Stimulated activated CD8-positive, alpha-beta memory T cell treated with anti-CD3 and anti-CD28 coated beads, Interleukin-4, amount 100 ng/mL, for 4 hours (primary cell): ENCODE data around the gene UNC13C.
"Not testable (repeated sequence)": the region's sequence is repeated elsewhere in the genome, so short reads cannot be mapped to it uniquely, and the experiment has no call there.

ENCODE experiments used
- DNase-seq, 2 donors: peaks; one replicate each; pipeline ENCODE4 v3.0.0-alpha.2; 2020; ENCODE audit warnings: low read depth in 2 of 2, low spot score in 1 of 2

UNC13C gene

DNA sequence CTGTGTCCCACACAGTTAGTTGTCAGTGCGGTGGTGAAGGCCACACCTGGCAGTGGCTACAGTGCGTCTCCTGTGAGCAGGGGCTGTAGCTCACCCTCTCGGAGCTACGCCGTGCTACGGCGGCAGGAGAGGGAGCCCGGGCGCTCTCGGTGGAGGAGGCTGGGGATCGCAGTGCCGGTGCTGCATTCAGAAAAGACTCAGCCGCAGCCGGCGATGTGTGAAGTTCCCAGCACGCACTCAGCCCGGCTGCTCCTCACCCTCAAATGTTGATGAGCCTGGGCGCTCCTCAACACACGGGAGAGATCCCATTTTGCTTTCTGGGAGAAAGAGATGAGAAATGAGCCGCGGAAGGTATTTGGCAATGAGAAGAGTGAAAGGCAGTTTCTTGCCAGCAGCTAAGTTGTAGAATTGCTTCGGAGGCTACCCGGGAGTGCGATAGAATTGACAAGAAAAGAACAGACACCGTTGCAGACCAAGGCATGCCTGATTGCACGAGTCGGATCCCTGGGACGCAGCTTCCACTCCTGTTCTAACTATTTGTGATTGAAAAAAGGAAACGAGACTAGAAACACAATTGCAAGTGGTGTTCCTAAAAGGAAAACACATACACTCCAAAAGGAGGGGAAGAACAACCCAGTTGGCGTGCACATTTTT is at the start of gene UNC13C:
Gene UNC13C (plus strand): TSS at position 189 of the 654 bp plus-strand sequence. CDS start 34,463 bp downstream, outside the sequence.
- no peak for DNase-seq

DNA sequence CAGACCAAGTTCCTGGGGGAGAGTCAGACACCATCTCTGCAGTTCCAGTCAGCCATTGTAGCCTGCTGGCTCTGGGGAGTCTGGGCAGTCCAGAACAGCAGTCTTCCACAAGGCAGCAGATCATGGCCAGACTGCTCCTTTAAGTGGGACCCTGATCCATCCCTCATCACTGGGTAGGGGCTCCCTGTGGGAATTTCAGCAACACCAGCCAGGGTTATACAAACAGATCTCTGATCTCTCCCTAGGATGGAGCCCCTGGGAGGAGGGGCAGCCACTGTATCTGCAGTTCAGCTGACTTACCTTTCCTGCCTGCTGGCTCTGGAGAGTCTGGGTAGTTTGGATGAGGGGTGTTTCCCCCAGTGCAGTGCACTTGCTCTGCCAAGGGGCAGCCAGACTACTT is 42.1 kb upstream of the UNC13C start:
- no peak for DNase-seq

DNA sequence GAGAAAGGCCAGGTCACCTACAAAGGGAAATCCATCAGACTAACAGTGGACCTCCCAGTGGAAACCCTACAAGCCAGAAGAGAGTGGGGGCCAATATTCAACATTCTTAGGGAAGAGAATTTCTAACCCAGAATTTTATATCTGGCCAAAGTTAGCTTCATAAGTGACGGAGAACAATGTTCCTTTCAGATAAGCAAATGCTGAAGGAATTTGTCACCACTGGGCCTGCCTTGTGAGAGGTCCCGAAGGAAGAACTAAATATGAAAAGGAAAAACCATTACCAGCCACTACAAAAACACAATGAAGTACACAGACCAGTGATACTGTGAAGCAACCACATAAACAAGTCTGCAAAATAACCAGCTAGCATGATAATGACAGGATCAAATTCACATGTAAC is 40.6 kb upstream of the UNC13C start:
- DNase-seq = not testable (repeated sequence)

DNA sequence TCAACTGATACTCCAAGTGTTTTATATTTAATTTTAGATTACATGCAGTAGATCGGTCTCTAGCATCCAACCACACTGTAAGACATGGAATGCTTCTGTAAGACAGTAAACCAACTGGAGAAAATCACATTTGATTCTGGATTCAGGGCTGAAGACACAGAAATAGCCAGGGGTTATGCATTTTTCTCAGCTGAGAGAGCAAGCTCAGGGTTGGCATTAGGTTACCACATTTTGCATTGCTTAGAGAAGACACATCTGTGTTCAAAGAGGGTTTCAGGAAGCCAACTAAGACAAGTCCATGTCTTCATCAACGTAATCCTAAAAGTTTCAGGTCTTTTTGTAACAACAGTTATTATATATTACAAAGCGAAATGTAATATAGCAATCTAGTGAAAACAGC is 27.7 kb upstream of the UNC13C start:
- DNase-seq = no peak

DNA sequence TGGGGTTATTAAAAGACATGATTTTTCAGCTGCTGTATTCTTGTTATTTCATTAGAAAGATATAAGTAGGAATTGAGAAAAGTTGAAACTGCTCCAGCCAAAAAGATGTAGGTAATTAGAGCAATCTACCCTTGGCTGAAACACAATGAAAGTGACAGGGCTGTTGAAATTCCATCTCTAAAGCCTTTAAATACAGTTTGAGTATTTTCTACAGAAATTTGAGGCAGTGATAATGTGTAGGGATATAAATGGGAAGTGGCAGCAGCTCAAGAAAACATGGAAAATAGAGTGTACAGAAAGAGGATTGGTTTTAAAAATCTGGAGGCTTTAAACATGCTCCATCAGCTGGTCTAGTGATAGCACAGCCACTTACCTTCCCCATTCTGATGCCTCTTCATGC is 22.8 kb upstream of the UNC13C start:
- no peak for DNase-seq

DNA sequence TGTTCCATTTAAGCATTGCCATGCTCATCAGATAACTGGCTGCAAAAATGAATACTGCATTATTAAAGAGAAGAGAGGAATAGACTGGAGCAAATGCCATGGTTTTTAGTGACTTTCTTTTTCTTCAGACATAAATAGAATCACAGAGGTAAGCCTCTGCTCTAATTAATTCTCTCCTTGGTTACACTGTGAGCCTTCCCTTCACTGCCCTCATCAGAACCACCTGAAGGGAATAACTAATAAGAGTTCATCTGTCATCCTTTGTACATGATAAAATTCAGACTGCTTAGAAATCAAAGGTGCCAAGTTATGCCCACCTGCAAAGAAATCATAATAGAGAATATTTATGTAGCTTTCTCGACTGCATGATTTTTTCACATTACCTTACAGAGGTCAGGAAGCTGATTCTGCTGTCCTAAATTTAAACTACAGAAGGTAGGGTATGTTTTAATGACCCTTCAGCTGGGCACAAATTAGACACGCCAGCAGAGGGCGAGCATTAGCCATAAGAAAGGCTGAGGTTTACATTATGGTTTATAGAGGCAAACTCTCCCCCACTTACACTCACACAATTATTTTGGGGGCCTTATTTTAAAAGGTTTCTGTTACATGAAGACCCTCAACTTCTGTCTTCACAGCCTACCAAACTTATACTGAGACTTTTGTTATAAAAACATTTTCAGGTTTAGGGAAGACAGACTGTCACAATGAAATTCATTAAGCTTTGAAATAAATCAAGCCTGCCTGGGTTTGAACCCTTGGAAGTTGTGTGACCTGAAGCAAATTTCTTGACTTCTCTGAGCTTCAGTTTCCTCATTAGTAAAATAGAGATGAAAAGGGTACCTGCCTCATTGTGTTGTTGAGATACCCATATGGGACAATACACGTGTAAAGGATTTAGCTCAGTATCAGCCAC is 15.3 kb upstream of the UNC13C start:
- no peak for DNase-seq

DNA sequence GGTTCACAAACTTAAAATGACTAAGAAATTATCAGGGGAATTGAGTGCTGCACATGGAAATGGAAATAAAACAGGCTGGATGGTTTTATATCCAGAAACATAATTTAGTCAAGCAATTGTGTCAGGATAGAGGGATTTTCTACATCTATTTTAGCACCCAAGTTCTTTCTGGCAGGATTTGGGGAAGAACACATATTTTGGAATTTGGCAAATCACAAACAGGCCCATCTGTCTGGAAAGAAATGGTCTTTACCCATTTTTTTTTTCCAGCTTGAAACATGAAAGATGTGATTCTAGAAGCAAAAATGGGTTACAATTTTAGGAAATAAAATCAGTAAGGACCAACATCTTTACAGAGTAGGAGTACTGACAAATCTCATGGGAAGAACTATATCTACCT is 14.4 kb upstream of the UNC13C start:
- no peak for DNase-seq

DNA sequence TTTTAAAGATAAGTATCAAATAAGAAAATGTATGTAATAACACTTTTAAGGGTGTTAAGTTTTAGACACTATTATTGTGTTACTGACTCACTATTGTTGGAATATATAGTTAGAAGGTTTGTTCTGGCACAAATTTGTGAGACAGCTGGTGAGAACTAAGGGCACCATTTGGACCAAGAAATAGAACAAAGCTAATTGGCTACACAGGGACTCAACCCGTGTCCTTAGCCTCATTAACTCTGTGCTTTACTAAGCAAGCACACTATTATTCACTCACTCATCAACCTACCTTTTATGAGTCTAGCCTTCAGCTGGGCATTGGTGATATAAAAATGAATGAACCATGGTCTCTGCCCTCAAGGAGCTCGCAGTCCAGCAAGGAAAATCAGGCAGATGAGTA is 4.1 kb upstream of the UNC13C start:
- DNase-seq = no peak

DNA sequence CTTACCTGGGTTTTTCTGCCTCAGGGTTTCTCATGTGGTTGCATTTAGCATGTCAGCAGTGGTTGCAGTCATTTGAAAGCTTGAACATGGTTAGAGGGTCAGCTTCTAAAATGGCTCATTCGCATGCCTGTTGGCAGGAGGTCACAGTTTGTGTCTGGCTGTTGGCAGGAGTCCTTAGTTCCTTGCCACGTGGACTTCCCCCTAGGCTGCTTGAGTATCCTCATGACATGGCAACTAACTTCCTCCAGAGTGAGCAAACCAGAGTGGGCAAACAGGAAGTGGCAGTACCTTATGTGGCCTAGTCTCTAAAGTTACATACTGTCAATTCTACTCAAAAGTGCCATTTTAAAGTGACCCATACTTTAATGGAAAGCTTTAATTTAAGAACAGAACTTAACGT is 3.4 kb upstream of the UNC13C start:
- no peak for DNase-seq

DNA sequence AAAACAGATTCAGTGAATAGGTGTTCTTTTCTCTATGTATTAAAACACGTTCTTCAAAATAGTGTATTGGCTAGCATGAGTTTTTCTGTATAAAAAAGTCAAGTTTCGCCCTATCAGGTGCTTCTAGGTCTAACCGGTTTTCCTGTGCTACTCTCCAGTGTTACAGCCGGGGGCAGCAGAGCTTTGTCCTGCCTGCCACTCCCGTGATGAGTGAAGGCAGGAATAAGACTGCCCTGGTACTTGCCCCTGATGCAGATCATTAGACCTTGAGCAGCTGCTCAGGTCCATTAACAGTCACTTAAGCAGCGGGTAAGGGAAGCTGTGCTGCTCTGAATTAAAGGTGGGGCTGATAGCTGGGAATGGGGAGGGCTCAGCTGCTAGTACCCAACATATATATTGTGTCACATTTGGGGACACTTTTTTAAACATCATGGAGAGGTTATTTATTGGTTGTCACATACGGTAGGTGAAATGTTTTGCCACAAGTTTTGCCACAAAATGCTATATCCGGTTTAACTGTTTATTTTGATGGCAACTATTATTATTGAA is 1.3 kb upstream of the UNC13C start:
- DNase-seq = no peak

DNA sequence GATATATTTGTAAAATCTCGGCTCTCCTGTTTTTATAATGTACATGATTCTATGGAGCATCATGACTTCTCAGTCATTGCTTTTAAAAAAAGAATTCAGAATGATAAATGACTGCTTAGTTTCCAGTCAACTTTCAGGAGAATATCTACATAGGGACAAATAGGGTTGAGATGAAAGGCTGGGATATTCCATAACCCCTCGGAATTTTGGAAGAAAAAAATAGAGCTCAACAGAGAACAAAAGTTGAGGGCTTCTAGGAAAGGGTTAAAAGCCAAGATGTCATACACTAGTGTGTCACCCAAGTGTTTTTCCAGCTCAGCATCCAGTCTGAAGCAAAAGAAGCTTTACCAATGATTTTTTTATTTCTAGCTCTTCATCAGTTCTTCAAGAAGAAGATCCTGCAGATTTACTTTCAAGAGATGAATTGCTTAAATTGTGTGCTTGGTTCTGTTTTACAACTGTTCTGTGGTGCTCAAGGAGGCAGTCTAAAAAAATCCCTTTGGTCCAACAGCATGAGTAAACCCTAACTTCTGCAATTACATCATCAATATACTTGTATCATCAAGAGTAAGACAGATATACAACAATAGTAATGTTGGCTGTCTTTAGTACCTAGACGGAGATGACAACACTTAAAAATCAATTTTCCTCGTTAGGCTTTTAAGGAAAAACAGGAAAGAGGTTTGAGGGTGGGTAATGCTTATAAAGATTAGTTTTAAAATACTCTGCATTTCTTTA is 979 bp downstream of the UNC13C start:
- no peak for DNase-seq

DNA sequence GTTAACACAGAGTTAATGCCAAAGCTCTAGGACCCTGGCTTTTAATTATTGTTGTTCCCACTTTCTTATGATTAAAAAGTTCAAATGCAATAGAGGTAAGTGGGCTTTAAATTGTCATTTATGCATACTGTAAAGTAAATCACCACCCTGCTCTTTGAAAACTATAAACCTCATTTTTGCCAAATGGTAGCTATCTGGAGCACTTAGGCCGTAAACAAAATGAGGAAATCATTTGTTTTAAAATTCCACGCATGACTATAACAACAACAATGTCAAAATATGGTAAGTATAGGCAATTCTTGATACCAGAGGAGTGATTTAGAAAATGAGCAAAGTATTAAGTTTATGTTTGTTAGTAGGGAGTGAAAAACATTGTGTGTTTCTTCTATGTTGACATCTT is 1.8 kb downstream of the UNC13C start:
- DNase-seq = no peak

DNA sequence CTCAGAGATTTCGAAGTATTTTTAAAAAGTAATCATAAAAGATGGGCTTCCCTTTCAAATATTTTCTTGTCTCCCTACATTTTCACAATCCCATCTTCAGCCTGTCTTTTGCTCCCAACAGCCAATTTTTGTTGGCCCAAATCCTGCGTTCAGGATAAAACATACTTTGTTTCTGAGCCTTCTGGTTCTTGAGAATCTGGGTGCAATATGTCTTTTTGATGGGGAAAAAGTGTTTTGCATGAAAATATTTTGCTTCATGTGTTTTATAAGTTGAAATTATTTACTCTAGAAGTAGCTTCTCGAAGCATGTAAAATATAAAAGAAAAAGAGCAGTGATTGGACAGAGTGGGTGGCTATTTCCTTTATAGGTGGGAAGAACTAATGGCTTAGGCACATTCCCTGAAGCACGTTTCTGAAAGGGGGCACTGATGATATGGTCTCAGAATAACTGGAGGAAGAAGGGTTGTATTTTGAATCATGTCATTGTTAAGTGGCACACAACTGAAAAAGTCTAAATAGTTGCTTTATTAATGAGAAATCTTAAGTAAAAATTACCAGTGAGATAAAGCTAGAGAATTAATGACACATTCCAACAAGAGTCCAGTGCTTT is 3.9 kb downstream of the UNC13C start:
- no peak for DNase-seq

DNA sequence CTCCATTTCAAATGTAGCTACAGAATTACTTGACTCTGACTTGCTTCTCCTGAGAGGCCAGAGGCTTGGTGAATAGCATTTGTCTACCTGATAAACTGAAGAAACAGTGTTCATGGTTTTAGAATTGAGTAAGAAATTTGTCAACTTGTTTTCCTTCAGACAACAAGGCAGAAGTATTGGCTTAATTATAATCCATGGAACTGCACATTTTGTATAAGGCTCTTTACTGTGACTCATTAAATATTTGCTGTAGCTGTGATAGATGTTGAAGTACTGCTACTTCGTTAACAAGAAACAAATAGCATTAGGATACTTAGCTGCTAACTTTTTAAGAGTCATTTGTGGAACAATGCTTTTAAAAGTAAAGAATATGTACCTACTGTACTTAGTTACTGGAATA is 4.6 kb downstream of the UNC13C start:
- DNase-seq = no peak

DNA sequence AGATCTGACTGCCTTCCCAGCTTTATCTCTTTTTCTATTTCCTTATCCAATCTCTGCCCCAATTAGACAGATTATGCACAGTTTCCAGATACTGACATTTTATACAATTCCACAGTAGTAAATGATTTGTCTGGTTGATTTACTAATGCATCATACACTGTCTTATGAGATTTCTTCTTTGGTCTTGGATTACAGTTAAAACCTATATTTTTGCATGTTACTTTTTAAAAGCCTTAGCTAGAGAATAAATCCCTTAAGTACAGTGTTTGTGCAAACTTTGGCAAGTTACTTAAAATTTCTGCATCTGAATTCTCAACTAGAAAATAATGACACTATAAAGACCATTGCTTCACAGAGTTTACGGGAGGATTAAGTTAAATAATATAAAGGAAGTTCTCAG is 6.0 kb downstream of the UNC13C start:
- no peak for DNase-seq

DNA sequence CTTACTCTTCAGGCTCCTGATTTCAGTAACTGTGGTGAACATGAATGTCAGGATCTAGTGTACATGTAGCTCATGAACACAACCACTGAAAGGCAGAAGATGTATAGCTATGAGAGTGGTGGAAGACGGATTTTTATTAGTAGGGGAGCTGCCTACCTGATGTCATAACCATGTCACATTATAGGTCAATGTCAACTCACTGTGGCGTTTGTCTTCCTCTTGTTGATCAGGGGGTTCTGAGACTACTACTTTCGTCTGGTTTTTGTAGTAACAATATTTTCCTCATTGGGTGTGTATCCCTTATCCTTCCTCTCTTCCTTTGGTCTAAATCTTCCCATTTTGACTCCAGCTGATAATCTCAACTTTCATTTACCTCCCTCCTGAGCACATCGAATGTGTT is 7.3 kb downstream of the UNC13C start:
- DNase-seq = no peak

DNA sequence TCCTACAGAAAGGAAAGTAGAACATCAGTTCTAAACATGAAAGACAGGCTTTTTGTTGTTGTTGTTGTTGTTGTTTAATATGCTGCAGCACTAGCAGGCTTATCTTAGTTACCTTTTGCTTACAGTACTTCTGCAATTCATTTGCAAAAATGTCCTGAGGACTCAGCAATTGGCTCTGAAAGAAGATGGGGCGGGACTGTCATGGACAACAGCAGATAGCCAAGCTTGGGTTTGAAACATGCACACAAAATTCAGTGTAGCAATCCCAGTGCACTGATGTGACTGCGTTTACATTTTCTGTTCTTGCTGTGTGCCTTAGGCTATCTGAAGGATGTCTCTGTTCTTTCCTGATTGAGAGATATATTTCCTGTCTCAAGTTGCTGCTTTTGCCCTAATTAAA is 9.2 kb downstream of the UNC13C start:
- no peak for DNase-seq

DNA sequence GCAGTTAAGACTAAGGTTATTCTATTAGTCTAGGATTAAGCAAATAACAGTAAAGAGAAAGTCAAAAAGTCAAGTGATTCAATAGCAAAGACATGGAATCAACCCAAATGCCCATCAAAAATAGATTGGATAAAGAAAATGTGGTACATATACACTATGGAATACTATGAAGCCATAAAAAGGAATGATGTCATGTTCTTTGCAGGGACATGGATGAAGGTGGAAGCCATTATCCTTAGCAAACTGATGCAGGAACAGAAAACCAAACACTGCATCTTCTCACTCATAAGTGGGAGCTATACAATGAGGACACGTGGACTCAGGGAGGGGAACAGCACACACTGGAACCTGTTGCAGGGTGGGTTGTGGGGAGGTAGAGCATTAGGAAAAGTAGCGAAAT is 29.0 kb downstream of the UNC13C start:
- no peak for DNase-seq

DNA sequence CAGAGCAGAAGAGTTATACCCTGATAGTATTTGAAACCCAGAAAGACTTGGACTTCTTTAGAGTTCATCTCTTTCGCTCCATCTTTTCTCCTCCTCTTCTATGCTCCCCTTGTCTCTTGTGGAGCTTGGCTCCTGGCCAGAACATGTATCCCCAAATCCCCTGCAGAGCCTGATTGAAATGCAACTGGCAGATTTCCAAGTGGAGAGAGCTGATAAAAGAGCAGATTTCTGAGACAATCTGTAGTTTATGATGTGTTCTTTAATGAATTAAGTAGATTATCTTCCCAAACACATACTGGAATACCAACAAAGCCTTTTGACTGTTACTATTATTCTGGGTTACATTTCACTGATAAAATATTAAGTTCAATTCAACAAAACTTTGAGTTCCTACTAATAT is 33.4 kb downstream of the UNC13C start:
- no peak for DNase-seq

DNA sequence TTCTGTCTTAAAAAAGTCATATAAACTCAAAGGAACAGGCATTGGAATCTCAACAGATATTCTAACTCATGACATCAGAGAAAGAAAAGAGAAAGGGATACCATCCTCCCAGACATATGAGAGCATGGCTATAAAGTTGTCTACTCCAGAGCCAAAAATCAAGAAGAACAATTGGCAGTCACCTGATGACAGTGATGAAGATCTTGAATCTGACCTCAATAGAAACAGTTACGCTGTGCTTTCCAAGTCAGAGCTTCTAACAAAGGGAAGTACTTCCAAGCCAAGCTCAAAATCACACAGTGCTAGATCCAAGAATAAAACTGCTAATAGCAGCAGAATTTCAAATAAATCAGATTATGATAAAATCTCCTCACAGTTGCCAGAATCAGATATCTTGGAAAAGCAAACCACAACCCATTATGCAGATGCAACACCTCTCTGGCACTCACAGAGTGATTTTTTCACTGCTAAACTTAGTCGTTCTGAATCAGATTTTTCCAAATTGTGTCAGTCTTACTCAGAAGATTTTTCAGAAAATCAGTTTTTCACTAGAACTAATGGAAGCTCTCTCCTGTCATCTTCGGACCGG is 35.9 kb downstream of the UNC13C start:
- no peak for DNase-seq

DNA sequence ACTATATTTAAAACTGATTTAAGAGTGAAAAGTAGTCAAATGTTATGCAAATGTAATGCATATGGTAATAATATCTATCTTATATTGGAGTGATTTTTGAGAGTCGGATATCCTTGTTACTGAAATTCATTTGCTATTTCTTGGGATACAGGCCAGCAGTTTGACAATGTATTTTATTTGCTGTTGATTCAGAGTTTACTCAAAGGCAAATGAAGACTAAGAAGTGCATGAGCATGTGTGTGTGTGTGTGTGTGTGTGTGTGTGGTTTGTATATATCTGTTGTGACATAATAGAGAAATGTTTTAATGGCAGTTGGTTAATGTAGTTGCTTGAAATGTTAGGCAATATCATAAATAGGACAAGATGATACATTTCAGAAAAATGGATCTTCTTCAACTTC is 39.0 kb downstream of the UNC13C start:
- DNase-seq = no peak
